C4-2B (cell line): ENCODE results near the gene TCP11.

Source experiments
- ZFX ChIP-seq: fragments of 450-650 bp; IDR thresholded peaks from 2 replicates; pipeline ENCODE4 v1.6.1; 2017
- TF ChIP-seq, protein P1 (sequence below): fragments of 450-650 bp; conservative IDR thresholded peaks from 2 replicates; pipeline ENCODE4 v1.5.1; 2017; ENCODE audit warnings: mild to moderate bottlenecking

DNA sequence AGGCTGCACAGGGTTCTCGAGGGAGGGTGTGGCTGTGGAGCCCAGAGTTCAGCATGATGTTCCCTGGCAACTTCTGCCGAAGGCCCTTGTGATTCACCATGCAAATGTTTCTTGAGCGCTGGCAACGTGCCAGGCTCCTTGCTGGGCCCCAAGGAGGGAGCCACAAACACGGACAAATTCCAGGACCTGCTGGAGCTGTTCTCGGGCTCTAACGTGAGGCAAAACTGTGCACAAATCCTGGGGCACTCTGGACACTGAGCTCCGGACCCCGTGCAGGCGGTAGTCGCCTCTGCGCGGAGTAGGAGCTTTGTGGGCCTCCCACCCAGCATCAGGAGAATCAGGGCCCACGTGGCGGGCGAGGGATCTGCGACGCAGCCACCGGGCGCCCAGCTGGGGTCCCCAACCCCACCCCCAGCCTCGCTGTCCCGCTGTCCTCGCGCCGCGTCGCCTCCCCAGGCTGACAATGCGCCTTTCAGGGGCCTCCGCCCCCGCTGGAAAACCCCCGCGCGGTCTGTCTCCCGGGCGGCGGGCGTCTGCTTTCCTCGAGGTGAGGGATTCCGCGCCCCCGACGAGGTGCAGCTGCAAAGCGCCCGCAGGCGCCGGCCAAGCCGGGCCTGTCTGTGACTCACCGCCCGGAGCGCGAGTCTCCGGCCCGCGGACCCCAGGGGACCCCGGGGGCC is 40.9 kb upstream of the TCP11 start:
- TF ChIP-seq, protein P1, sequence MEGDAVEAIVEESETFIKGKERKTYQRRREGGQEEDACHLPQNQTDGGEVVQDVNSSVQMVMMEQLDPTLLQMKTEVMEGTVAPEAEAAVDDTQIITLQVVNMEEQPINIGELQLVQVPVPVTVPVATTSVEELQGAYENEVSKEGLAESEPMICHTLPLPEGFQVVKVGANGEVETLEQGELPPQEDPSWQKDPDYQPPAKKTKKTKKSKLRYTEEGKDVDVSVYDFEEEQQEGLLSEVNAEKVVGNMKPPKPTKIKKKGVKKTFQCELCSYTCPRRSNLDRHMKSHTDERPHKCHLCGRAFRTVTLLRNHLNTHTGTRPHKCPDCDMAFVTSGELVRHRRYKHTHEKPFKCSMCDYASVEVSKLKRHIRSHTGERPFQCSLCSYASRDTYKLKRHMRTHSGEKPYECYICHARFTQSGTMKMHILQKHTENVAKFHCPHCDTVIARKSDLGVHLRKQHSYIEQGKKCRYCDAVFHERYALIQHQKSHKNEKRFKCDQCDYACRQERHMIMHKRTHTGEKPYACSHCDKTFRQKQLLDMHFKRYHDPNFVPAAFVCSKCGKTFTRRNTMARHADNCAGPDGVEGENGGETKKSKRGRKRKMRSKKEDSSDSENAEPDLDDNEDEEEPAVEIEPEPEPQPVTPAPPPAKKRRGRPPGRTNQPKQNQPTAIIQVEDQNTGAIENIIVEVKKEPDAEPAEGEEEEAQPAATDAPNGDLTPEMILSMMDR = no peak
- TF ChIP-seq ZFX = no peak
